ENCODE results near the gene IFFO2.

DNA sequence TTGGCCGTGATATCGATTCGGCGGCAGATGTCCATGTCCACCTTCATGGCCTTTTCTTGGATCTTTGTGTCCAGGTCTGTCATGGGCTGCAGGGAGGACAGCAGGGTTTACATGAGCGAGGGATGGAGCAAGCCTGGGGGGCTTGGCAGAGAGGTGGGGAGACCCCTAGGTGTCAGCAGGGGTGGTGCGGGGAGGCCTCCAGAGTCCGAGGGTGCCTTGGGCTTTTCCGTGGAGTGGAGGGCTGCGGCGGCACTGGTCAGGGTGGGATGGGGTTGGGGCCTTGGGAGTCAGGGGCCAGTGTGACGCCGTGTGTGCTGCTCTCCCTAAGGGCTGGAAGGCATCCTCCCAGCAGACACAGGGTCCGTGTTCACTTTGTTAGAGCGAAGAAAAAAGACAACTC lies 38.1 kb downstream of the IFFO2 start:
- TF ChIP-seq, protein P1, sequence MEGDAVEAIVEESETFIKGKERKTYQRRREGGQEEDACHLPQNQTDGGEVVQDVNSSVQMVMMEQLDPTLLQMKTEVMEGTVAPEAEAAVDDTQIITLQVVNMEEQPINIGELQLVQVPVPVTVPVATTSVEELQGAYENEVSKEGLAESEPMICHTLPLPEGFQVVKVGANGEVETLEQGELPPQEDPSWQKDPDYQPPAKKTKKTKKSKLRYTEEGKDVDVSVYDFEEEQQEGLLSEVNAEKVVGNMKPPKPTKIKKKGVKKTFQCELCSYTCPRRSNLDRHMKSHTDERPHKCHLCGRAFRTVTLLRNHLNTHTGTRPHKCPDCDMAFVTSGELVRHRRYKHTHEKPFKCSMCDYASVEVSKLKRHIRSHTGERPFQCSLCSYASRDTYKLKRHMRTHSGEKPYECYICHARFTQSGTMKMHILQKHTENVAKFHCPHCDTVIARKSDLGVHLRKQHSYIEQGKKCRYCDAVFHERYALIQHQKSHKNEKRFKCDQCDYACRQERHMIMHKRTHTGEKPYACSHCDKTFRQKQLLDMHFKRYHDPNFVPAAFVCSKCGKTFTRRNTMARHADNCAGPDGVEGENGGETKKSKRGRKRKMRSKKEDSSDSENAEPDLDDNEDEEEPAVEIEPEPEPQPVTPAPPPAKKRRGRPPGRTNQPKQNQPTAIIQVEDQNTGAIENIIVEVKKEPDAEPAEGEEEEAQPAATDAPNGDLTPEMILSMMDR (IDR thresholded peaks at IDR 0.05; ENCODE audit: low read length): no peak
- TF ChIP-seq EZH2phosphoT487 (IDR thresholded peaks at IDR 0.05; ENCODE audit: low read length): no peak

Data from MM.1S (cell line).